GM12892 (cell line): ENCODE measurements around the gene CCDC136.

Source experiments
- POLR2A ChIP-seq: IDR thresholded peaks from 2 replicates; pipeline ENCODE4 v1.6.1; 2011; ENCODE audit warnings: low read depth, low read length, control low read depth
- POLR2AphosphoS5 ChIP-seq: IDR thresholded peaks from 2 replicates; pipeline ENCODE4 v1.6.1; 2011; ENCODE audit warnings: low read depth, low read length, control low read depth

DNA sequence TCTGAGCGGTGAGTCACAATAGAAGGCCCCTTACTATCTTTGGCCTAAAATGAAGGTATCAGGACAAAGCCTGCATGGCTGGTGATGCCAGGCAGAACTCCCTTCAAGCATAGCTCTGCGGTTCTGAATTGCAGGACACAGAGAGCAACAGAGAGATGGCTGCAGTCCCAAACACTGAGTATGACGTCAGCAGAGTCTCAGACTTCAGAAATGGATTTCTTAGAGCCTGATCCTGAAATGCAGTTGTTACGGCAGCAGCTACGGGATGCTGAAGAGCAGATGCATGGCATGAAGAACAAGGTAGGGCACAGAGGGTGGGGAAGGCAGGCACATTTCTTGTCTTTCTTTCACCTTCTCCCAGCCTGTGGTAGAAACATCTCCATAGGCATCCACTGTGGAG is 13.5 kb downstream of the CCDC136 start:
- no peak for TF ChIP-seq POLR2A
- TF ChIP-seq POLR2AphosphoS5 = no peak
